Activated CD4-positive, alpha-beta T cell treated with anti-CD3 and anti-CD28 coated beads, Interleukin-2, amount 50 U/mL, for 16 hours (primary cell): ENCODE data around the gene CBFA2T3.

ENCODE experiments used
- DNase-seq: peaks from one replicate; pipeline ENCODE4 v3.0.0-alpha.2; 2020

CBFA2T3 gene

GRCh38 chr16:88853325-88853941 is 123.6 kb downstream of the CBFA2T3 start:
- DNase-seq, result no peak

- DNase-seq, result no peak
These were observed 125.4 kb downstream of the CBFA2T3 start for GRCh38 chr16:88851616-88852015.

GRCh38 chr16:88850531-88851199 is 126.3 kb downstream of the CBFA2T3 start:
- no peak for DNase-seq

GRCh38 chr16:88848557-88848956 is 128.4 kb downstream of the CBFA2T3 start:
- DNase-seq, result no peak

DNA sequence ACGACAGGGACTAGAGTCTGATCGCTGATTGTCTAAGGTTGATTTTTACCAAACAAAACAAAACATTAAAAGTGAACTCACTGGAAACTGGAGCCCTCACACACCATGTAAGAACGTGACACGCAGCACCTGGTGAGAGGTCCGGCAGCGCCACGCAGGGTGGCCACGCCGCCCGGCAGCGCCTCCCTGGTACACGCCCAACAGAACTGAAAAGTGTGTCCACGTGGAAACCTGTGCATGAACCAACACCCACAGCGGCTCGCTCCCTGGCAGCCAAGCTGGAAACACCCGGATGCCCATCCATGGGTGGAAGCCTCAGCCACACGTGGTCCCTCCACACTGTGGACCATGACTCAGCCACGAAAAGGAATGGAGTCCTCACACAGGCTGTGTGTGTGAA is 129.4 kb downstream of the CBFA2T3 start:
- no peak for DNase-seq

DNA sequence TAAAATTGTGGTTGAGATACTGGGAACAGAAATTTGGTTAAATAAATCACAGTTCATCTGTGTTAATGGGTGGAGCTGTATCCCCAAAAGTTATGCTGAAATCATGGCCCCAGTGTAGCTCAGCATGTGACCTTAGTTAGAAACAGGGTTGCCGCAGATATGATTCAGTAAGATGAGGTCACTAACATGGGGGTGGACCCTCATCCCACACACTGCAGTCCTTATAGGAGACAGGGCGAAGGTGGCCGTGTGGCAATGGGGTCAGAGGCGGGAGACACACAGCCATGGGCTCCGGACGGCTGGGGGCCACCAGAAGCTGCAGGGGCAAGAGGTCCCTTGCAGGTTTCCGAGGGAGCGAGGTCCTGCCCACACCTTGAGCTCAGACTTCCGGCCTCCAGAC is 130.9 kb downstream of the CBFA2T3 start:
- no peak for DNase-seq

DNA sequence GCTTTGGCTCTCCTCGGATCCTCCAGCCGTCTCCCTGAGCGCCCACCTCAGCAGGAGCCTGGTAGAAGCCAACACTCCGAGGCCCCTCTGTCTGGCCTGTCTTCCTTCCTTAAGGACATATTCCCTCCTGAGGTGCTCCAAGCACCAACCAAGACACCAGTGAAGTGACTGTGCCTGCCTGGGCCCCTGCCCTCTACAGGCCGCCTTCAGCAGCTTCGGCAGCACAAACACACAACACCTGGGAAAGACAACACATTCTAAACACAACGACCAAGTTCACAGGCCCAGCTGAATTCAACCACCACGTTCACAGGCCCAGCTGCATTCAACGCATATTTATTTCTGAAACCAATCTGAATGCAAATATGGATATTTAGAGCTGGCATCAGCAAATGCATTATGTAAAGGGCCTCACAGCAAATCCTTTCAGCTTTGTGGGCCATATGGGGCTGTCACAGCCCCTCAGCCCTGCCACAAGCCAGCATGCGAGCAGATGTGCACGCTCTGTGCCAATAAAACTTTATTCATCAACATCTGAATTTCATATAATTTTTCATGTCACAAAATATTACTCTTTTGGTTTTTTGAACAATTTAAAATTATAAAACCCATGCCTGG is 132.5 kb downstream of the CBFA2T3 start:
- no peak for DNase-seq

GRCh38 chr16:88843256-88843655 is 133.8 kb downstream of the CBFA2T3 start:
- no peak for DNase-seq

DNA sequence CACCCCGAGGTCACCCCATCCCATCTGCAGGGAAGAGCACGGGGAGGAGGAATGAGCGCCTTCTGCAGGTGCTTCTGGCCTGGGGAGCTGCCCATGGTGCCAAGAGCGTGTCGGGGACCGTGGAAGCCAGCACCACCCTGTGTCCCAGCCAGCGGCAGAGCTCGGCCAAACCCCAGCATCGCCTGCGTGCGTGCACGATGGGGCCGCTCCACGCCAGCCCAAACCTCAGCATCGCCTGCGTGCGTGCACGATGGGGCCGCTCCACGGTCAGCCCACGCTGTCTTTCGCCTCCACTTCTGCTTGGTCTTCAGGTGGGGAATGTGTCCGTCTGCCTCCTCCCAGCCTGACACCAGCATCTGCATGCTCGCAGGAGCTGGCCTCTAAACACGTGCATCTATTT is 134.2 kb downstream of the CBFA2T3 start:
- no peak for DNase-seq

GRCh38 chr16:88842308-88842756 is 134.7 kb downstream of the CBFA2T3 start:
- no peak for DNase-seq

DNA sequence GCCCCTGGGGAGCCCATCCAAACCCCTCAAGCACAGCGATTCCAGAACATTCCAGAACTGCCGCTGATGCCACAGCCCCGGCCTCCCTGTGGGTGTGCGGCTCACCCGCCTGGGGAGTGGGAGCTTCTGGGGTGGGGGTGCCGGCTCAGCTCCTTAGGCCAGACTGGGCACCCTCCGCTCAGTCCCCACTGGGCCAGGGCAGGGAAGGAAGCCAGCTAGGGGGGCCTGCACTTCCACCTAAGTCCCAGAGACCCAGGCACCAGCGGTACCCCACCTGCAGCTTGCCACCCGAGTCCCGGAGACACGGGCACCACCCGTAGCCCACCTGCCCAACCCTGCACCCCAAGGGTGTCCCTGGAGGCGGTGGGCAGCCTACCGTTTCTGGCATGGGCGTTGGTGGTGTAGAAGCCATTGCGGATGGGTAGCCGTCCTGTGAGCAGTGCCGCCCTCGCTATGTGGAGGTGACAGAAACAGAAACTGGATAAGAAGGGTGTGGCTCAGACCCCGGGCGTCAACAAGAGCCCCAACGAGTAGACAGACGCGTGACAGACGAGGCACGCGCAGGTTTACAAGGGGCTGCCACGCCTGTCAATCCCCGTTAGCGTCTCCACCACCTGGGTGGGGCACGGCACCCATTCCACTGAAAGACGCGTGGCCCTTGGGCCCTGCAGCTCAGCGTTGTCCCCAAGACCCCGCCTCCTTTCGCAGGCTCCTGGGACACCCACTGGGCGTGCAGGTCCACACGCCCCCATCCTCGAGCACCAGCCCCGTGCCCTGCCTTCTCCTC is 135.3 kb downstream of the CBFA2T3 start:
- no peak for DNase-seq

GRCh38 chr16:88840600-88841215 is 136.3 kb downstream of the CBFA2T3 start:
- DNase-seq, result no peak

DNA sequence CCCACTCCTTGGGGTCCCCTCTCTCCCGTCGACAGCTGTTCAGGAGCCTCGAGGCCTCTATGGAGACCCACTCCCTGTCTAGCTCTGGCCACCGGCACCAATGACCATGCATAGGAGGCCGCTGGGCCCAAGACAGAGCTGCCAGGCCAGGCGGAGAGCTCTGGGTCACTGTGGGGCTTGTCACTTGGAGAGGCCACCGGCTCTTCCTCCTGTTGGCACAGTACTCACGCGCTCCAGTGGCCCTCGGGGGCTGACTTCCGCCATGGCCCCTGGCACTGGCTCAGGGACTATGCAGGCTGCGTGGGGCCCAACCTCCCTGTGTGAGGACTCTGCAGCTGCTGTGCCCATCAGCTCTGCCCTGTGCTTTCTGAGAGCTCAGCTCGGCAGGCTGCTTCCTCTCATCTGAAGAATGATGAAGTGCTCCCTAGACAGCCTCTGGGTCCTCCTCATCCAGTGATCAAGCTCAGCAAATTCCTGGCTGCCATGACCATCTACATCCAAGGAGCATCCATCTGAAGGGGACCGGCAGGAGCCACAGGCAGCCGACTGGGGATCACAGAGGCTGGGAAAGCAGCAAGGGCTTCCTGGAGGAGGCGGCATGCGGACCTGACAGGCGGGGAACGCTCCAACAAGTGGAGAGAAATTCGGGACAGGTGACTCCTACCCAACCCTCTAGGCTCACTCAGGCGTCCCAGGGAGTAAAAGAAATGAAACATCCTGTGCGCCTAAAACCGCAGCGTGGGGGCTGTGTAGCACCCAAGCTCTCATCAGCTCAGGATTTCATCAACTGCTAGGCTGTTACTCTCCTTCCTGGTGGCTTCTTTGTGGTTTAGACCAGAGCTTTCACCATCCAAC is 137.0 kb downstream of the CBFA2T3 start:
- DNase-seq, result no peak

GRCh38 chr16:88839026-88839529 is 137.9 kb downstream of the CBFA2T3 start:
- no peak for DNase-seq

- DNase-seq, result no peak
These were observed 138.4 kb downstream of the CBFA2T3 start for GRCh38 chr16:88838566-88838965.

GRCh38 chr16:88837806-88838205 is 139.2 kb downstream of the CBFA2T3 start:
- DNase-seq, result no peak

GRCh38 chr16:88836791-88837190 is 140.2 kb downstream of the CBFA2T3 start:
- no peak for DNase-seq

GRCh38 chr16:88835818-88836217 is 141.2 kb downstream of the CBFA2T3 start:
- no peak for DNase-seq

GRCh38 chr16:88835383-88835782 is 141.6 kb downstream of the CBFA2T3 start:
- DNase-seq, result no peak

DNA sequence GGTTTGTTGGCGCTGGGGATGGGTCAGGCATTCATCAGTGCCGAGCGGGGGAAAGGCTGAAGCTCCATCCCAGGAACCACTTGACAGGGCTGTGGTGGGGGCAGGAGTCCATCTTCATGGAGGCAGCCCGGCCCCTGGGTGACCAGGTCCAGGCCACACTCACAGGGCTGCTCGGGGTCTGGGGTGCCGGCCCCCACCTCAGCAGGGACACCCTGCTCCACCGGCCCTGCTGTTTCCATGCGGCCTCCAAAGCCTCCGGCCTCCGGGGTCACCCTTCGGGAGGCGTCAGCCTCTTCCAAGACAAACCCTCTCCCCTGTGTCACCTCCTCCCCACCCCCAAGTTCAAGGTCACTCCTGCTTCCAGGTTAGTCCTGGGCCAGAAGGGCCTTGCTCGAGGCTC is 142.3 kb downstream of the CBFA2T3 start:
- DNase-seq, result no peak

GRCh38 chr16:88833086-88833485 is 143.9 kb downstream of the CBFA2T3 start:
- no peak for DNase-seq

DNA sequence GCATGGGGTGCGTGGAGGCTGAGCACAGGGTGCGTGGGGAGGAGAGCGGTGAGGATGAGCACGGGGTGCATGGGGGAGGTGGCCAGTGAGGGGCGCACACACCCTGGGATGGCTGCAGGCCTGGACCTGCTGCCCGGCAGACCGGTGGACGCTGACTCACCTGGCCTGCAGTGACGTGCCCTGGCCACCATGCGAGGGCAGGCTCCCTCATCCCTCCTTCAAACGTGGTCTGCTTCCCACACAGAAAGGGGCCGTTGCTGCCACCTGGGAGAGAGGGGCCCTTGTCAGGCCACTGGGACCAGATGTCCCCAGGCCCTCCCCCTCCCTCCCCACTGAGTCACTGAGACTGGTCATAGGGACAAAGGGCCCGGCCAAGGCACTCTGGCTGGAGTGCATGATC is 145.2 kb downstream of the CBFA2T3 start:
- DNase-seq, result no peak
